T-cell (primary cell): Measurements from ENCODE around the gene CDHR3. TPM values are rescaled to one million over a fixed set of nuclear protein-coding genes. Genes with fewer than 3 reads are reported as not detected.
A peak's percentile ranks its signal among the peaks of the same experiment; 100 is the strongest.

ENCODE experiments used
- ATAC-seq, 4 experiments: fragments of 200-7000 bp in 3 of 4; fragments of 150-1000 bp in 1 of 4; cut with Tn5 transposase; replicated peaks in 1 of 4; 1 replicate in 3 of 4; 2 replicates in 1 of 4; pipeline ENCODE4 v1.10.0; 2021; ENCODE audit warnings: moderate library complexity in 3 of 4, mild to moderate bottlenecking in 2 of 4, moderate number of reproducible peaks in 1 of 4
- CTCF ChIA-PET, 2 donors: fragments of 300-600 bp; sonication (Branson Sonifier 250); formaldehyde crosslinking; loops; one replicate each; lab custom pipeline; 2022; ENCODE audit warnings: antibody characterized with exemption in 2 of 2; lab: Charles Lee
- POLR2A ChIA-PET, 2 donors: fragments of 300-600 bp; sonication (Branson Sonifier 250); formaldehyde crosslinking; loops; one replicate each; lab custom pipeline; 2022; ENCODE audit warnings: antibody characterized with exemption in 2 of 2; lab: Charles Lee
- DNase-seq, 35 experiments: peaks; one replicate each; pipeline versions ENCODE4 v3.0.0 to v3.0.0-alpha.2; 2013 to 2023
- H3K27ac ChIP-seq: one replicate; pipeline ENCODE4 v1.5.1; 2013; ENCODE audit warnings: low read length
- H3K27me3 ChIP-seq, 2 experiments: replicated peaks in 1 of 2; 1 replicate in 1 of 2; 2 replicates in 1 of 2; pipeline versions ENCODE4 v1.6.1 to v1.7.0; 2013; ENCODE audit warnings: low read length in 1 of 2, mixed read lengths in 1 of 2; ENCODE audit not compliant: control insufficient read depth in 2 of 2, insufficient read depth in 2 of 2; ENCODE audit errors: extremely low read depth in 1 of 2
- H3K36me3 ChIP-seq, 2 donors: 1 replicate in 1 of 2; 2 replicates in 1 of 2; pipeline versions ENCODE4 v1.6.1 to v1.7.0; 2013; ENCODE audit warnings: low read length in 1 of 2; ENCODE audit not compliant: control insufficient read depth in 2 of 2, insufficient read depth in 1 of 2; ENCODE audit errors: extremely low read depth in 1 of 2
- H3K4me1 ChIP-seq, 2 experiments: 1 replicate in 1 of 2; 2 replicates in 1 of 2; pipeline versions ENCODE4 v1.6.1 to v1.7.0; 2013; ENCODE audit warnings: low read length in 2 of 2, mixed read lengths in 1 of 2; ENCODE audit not compliant: insufficient read depth in 2 of 2, control insufficient read depth in 1 of 2; ENCODE audit errors: extremely low read depth in 1 of 2
- H3K4me3 ChIP-seq, 2 donors: 1 replicate in 1 of 2; 2 replicates in 1 of 2; pipeline versions ENCODE4 v1.5.1 to v1.7.0; 2013; ENCODE audit warnings: mild to moderate bottlenecking in 2 of 2, low read length in 1 of 2, moderate library complexity in 1 of 2; ENCODE audit not compliant: control insufficient read depth in 1 of 2; ENCODE audit errors: extremely low read depth in 1 of 2
- H3K9me3 ChIP-seq: 2 replicates; pipeline ENCODE4 v1.7.0; 2013
- H3K27ac Mint-ChIP-seq, 2 donors: one replicate each; pipeline ENCODE4 v1.8.0; 2020 to 2021; ENCODE audit warnings: mild to moderate bottlenecking in 2 of 2, mixed read lengths in 2 of 2
- H3K27me3 Mint-ChIP-seq, 2 donors: one replicate each; pipeline ENCODE4 v1.8.0; 2021 to 2022; ENCODE audit warnings: mixed read lengths in 2 of 2
- H3K36me3 Mint-ChIP-seq: one replicate; pipeline ENCODE4 v1.8.0; 2021; ENCODE audit warnings: mixed read lengths
- H3K4me1 Mint-ChIP-seq, 3 donors: one replicate each; pipeline ENCODE4 v1.8.0; 2020 to 2022; ENCODE audit warnings: mixed read lengths in 3 of 3, mild to moderate bottlenecking in 1 of 3
- H3K4me3 Mint-ChIP-seq, 3 donors: one replicate each; pipeline ENCODE4 v1.8.0; 2020 to 2022; ENCODE audit warnings: mild to moderate bottlenecking in 3 of 3, mixed read lengths in 3 of 3, moderate library complexity in 3 of 3
- H3K9me3 Mint-ChIP-seq, 3 donors: one replicate each; pipeline ENCODE4 v1.8.0; 2020 to 2022; ENCODE audit warnings: mixed read lengths in 3 of 3
- WGBS: methylation state at CpG from one replicate; pipeline ENCODE4 v1.1.5; 2013; ENCODE audit warnings: missing lambda C conversion rate; ENCODE audit not compliant: insufficient coverage; 5-methylcytosine and 5-hydroxymethylcytosine counted together
- total RNA-seq, 35 experiments: library from RNA in 6 of 35; stranded (reverse) in 6 of 35; fragments of 120-200 nt in 1 of 35; gene quantifications; one replicate each; pipeline versions ENCODE4 v1.2.1 to v1.2.4 and lab custom pipeline; 2013 to 2026

Gene CDHR3
- total RNA-seq, 5 donors from 2014 or later (not counting 1 experiment from before 2014, with no cell fraction given): 10.5 to 18.5 (median 14.5) TPM

GRCh38 chr7:106054156-106054910 lies 91.3 kb downstream of the CDHR3 start:
- Histone ChIP-seq H3K4me3 (no peak overlapping the region), H3K9me3 (no peaks in the 10 kb centered on the region), H3K27ac (no peak overlapping the region), H3K36me3 (no peaks in the 10 kb centered on the region), H3K27me3 (peaks cover 0 to 7% of the 10 kb centered on the region in 2 experiments), H3K4me1 (peaks cover 0 to 19% of the 10 kb centered on the region in 2 experiments)
- DNase-seq: no peak
- Mint-ChIP-seq H3K9me3 (no peaks in the 10 kb centered on the region), H3K4me3 (no peak overlapping the region), H3K27ac (no peak overlapping the region), H3K4me1 (peaks cover 16 to 27% (median 19%) of the 10 kb centered on the region in 3 donors), H3K27me3 (no peaks in the 10 kb centered on the region), H3K36me3 (no peaks in the 10 kb centered on the region)
- CTCF ChIA-PET: interaction anchor here in 1 of 2 donors (0.9 to 4.9 kb wide), 3 partner anchors 17 to 107 kb away, joined by 4 to 67 read pairs (median 4); no protein-coding TSS in a partner anchor
- 89% methylated on average over 3 of the region's 11 CpGs for WGBS
- ATAC-seq: no peak
- POLR2A ChIA-PET: no interaction called here

DNA sequence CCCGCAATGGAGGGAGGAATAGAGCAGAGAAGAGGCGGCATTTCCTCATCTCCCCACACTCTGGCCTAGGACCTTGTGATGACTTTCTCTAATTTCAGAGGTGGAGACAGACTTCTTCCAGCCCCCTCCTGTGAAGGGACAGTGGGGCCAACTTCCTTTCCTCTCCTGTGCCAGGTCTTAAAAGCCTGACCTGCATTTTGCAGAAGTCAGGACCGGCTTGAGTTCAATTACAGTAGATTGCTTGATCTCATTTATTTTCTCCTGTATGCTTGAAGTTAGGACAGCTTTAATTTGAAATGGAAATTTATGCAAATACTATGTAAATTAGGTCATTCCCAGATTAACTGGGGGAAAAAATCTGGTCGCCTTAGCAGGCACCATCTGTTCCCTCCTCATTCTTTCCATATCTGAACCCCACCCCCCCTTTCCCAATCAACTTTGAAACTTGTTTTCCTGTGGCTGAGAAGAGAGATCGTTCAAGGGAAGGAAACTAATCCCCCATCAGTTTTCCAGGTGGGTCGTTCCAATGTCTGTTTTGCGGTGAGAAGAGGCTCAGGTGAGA lies 92.0 kb downstream of the CDHR3 start:
- no peak overlapping the region for H3K4me3 Mint-ChIP-seq
- H3K9me3 Mint-ChIP-seq: no peaks in the 10 kb centered on the region
- POLR2A ChIA-PET: no interaction called here
- no peaks in the 10 kb centered on the region for H3K27me3 Mint-ChIP-seq
- Histone ChIP-seq H3K4me1 (peaks cover 0 to 19% of the 10 kb centered on the region in 2 experiments), H3K9me3 (no peaks in the 10 kb centered on the region), H3K36me3 (no peaks in the 10 kb centered on the region), H3K27ac (no peak overlapping the region), H3K4me3 (no peak overlapping the region), H3K27me3 (peaks cover 0 to 7% of the 10 kb centered on the region in 2 experiments)
- no peak for DNase-seq
- peaks cover 16 to 28% (median 19%) of the 10 kb centered on the region in 3 donors for H3K4me1 Mint-ChIP-seq
- ATAC-seq: no peak
- WGBS: no CpG with 5 or more reads among the region's 7 CpGs
- CTCF ChIA-PET: interaction anchor here (0.9 to 4.9 kb wide), 4 partner anchors 17 to 106 kb away, joined by 4 to 67 read pairs (median 32); no protein-coding TSS in a partner anchor
- H3K27ac Mint-ChIP-seq: no peak overlapping the region
- H3K36me3 Mint-ChIP-seq: no peaks in the 10 kb centered on the region

DNA sequence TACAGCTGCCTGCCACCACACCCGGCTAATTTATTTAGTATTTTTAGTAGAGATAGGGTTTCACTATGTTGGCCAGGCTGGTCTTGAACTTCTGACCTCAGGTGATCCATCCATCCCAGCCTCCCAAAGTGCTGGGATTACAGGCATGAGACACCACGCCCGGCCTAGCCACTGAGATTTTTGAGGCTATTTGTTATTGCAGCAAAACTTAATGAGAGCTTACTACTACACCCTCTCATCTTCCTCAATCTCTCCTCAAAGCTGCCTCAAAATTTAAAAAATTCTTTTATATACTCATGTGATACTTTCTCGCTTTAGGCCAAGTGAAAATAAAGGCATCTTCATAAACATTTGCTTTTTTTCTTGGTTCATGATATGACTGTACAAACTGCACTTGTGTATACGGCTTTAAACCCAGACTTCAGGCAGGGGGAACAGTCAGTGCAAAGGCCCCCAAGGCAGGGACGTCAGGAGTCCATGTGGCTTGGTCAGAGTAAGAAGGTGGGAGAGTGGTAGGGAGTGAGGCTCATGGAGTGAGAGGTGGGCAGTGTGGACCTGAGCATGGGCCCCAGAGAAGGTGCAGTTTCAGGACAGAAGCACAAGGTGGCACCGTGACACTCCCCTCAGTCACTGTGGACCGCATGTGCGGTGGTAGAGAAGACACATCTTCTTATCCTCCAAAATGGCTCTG lies 93.6 kb downstream of the CDHR3 start:
- peaks cover 16 to 30% (median 19%) of the 10 kb centered on the region in 3 donors for H3K4me1 Mint-ChIP-seq
- Histone ChIP-seq H3K4me3 (no peak overlapping the region), H3K27ac (no peak overlapping the region), H3K4me1 (peaks cover 0 to 19% of the 10 kb centered on the region in 2 experiments), H3K9me3 (no peaks in the 10 kb centered on the region), H3K36me3 (no peaks in the 10 kb centered on the region), H3K27me3 (peaks cover 0 to 4% of the 10 kb centered on the region in 2 experiments)
- CTCF ChIA-PET: interaction anchor here (1.1 to 4.9 kb wide), 8 partner anchors 9 to 107 kb away, joined by 3 to 67 read pairs (median 6); no protein-coding TSS in a partner anchor
- H3K27ac Mint-ChIP-seq: no peak overlapping the region
- H3K27me3 Mint-ChIP-seq: no peaks in the 10 kb centered on the region
- ATAC-seq (peak; percentile 89 to 98 (median 94)), DNase-seq (peak; percentile 29 to 85 (median 63))
- no peaks in the 10 kb centered on the region for H3K36me3 Mint-ChIP-seq
- POLR2A ChIA-PET: interaction anchor here in 1 of 2 donors (0.7 kb wide), 1 partner anchor 70 kb away, joined by 7 read pairs; no protein-coding TSS in a partner anchor
- WGBS: 56% methylated on average over 5 of the region's 9 CpGs
- no peak overlapping the region for H3K4me3 Mint-ChIP-seq
- H3K9me3 Mint-ChIP-seq: no peaks in the 10 kb centered on the region

DNA sequence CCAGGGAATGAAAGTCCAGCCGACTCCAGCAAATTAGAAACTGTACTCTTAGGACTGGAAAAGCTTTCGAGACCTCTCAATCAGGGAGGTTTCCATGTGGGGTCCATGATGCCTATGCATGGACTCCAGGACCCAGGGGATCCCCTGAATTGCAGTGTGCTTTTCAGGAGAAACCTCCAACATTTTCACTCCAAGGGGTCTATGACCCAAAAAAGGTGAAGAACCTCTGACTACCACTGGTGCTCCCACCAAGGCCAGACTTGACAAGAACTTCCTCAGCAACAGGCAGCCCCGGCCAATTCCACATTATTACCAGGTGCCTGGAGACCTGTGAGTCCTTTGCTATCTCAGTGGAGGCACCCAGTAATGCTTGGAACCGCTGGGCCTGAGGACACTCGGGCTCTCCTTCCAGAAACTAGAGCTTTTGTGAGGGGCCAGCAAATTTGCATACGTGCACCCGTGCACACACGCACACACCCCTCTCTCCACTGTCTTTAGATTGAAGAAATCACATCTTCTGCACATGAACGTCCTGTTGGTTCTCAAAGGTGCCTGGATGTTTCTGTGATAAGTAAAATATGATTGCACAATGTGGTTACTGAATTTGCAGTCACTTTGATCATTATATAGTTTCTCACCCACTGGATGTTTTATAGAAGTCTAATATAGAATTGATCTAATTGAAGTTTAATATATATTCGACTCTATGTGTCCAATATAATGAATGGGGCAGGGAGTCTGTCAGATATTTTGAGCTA lies 94.3 kb downstream of the CDHR3 start:
- no peak overlapping the region for H3K4me3 ChIP-seq
- DNase-seq (peak in 1 of 35 experiments; percentile 10), ATAC-seq (peak in 3 of 4 experiments; percentile 5 to 56 (median 14))
- H3K9me3 Mint-ChIP-seq: no peaks in the 10 kb centered on the region
- H3K27me3 ChIP-seq: peaks cover 0 to 4% of the 10 kb centered on the region in 2 experiments
- CTCF ChIA-PET: interaction anchor here (0.5 to 4.9 kb wide), 16 partner anchors 9 to 405 kb away, joined by 3 to 67 read pairs (median 4); no protein-coding TSS in a partner anchor
- H3K36me3 ChIP-seq: no peaks in the 10 kb centered on the region
- no peaks in the 10 kb centered on the region for H3K36me3 Mint-ChIP-seq
- H3K27ac ChIP-seq: no peak overlapping the region
- POLR2A ChIA-PET: interaction anchor here (1.1 to 1.2 kb wide), 2 partner anchors 14 kb away, joined by 4 read pairs; no protein-coding TSS in a partner anchor
- WGBS: 34% methylated on average over 3 of the region's 10 CpGs
- no peaks in the 10 kb centered on the region for H3K9me3 ChIP-seq
- H3K4me1 ChIP-seq: peaks cover 0 to 22% of the 10 kb centered on the region in 2 experiments
- H3K27ac Mint-ChIP-seq: no peak overlapping the region
- H3K27me3 Mint-ChIP-seq: no peaks in the 10 kb centered on the region
- peaks cover 21 to 35% (median 21%) of the 10 kb centered on the region in 3 donors for H3K4me1 Mint-ChIP-seq
- H3K4me3 Mint-ChIP-seq: no peak overlapping the region

DNA sequence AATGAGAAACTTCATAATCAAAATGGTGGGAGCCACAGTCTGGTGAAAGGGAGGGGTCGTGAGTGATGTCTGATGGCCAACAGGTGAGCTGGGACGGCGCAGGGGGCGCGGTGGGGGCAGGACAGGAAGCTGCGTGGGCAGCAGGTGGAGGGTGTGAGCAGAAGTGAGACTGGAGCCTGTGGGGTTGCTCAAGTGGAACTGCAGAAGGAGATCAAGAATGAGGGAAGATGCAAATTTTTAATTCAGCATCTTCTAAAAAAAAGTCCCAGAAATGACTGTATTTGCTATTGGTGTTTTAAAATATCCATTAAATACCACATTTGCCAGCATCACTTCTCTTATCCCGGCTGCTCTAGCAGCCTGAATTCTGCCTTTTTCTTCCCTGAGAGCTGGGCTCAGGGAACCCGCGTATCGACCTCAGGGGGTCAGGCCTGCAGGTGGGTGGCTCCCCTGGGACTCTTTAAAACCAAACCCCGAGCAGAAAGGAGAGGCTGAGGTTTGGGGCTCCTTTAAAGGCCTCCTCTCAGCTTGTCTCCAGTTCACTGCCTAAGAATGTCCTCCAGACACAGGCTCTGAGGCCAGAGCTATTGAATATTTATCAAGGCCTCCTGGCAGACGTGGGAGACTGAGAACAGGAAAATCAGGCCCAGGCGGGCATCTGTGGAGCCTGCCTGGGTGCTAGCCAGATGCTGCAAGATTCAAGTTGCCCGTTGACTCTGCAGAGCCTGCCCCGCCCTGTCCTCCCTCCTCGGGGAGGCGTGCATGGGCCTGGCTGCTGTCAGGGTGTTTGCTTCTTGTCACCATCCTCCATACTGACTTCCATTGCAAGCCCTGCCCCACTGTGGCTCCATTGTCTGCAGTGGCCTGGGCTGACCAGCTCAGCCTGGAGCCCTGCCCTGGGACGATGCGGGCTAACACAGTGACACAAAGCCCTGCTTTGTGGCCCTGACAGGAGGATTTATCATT lies 95.2 kb downstream of the CDHR3 start:
- no peaks in the 10 kb centered on the region for H3K36me3 Mint-ChIP-seq
- Histone ChIP-seq H3K9me3 (no peaks in the 10 kb centered on the region), H3K27ac (no peak overlapping the region), H3K4me3 (no peak overlapping the region), H3K27me3 (peaks cover 0 to 4% of the 10 kb centered on the region in 2 experiments), H3K4me1 (peaks cover 0 to 25% of the 10 kb centered on the region in 2 experiments), H3K36me3 (no peaks in the 10 kb centered on the region)
- H3K4me1 Mint-ChIP-seq: peaks cover 27 to 41% (median 29%) of the 10 kb centered on the region in 3 donors
- WGBS: 57% methylated on average over 16 of the region's 19 CpGs
- POLR2A ChIA-PET: interaction anchor here (0.6 to 1.2 kb wide), 3 partner anchors 13 to 22 kb away, joined by 4 read pairs; no protein-coding TSS in a partner anchor
- no peak overlapping the region for H3K4me3 Mint-ChIP-seq
- CTCF ChIA-PET: interaction anchor here (0.5 to 4.9 kb wide), 15 partner anchors 13 to 404 kb away, joined by 3 to 67 read pairs (median 4); no protein-coding TSS in a partner anchor
- DNase-seq (peak in 6 of 35 experiments; percentile 10 to 42 (median 17)), ATAC-seq (peak in 3 of 4 experiments; percentile 28 to 43 (median 28))
- H3K27me3 Mint-ChIP-seq: no peaks in the 10 kb centered on the region
- H3K27ac Mint-ChIP-seq: no peak overlapping the region
- no peaks in the 10 kb centered on the region for H3K9me3 Mint-ChIP-seq
